Activated CD8-positive, alpha-beta memory T cell treated with anti-CD3 and anti-CD28 coated beads, Interleukin-2, amount 50 U/mL, for 1 hour (primary cell): ENCODE data around the gene DNAJC11.

Experiments
- DNase-seq: peaks from one replicate; pipeline ENCODE4 v3.0.0-alpha.2; 2020; ENCODE audit errors: extremely low read depth

The DNAJC11 gene

DNA sequence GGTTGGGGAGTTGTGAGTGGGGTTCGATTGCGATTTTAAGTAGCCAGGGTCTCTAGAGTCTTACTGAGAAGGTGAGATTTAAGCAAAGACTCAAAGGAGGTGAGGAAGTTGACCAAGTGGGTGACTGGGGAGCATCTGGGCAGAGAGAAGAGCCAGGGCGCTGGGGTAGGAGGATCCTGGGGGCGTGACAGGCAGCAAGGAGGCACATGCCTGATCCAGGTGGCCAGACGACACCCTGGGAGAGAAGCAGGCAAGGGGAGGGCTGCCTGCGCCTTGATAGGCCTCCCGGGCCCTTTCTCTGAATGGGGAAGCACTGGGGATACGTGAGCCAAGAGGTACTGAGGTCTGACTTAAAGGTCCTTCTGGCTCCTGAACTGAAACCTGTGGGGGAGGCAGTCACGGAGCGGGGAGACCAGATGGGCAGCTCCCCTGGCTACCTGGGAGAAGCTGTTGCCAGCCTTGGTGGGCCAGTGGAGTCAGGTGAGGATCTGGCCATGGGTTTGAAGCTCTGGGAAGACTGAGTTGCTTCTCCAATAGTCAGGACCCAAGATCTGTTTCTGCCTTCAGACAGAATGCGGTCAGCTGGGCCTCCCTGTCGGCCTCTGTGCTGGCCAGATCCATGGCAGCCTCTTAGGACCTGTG, 116.4 kb downstream of the DNAJC11 start:
- no peak for DNase-seq
